ENCODE data around the gene UBE2E2.

Gene UBE2E2

GRCh38 chr3:23193831-23194230 lies 9.3 kb upstream of the UBE2E2 start:
- DNase-seq (ENCODE audit: low read depth in 2 of 2): no peak

GRCh38 chr3:23198801-23199200 lies 4.3 kb upstream of the UBE2E2 start:
- no peak for DNase-seq (ENCODE audit: low read depth in 2 of 2)

- DNase-seq (ENCODE audit: low read depth in 2 of 2): no peak
These were observed 3.5 kb upstream of the UBE2E2 start for GRCh38 chr3:23199649-23200048.

- no peak for DNase-seq (ENCODE audit: low read depth in 2 of 2)
These were observed 1.8 kb upstream of the UBE2E2 start for GRCh38 chr3:23201154-23201838.

- no peak for DNase-seq (ENCODE audit: low read depth in 2 of 2)
These were observed 765 bp upstream of the UBE2E2 start for GRCh38 chr3:23202203-23202920.

- no peak for DNase-seq (ENCODE audit: low read depth in 2 of 2)
These were observed 692 bp downstream of the UBE2E2 start for GRCh38 chr3:23203708-23204330.

- DNase-seq (ENCODE audit: low read depth in 2 of 2): no peak
These were observed 3.2 kb downstream of the UBE2E2 start for GRCh38 chr3:23206366-23206765.

- DNase-seq (ENCODE audit: low read depth in 2 of 2): no peak
These were observed 6.0 kb downstream of the UBE2E2 start for GRCh38 chr3:23209103-23209502.

GRCh38 chr3:23209747-23210487 lies 6.8 kb downstream of the UBE2E2 start:
- DNase-seq (ENCODE audit: low read depth in 2 of 2): no peak

GRCh38 chr3:23213813-23214212 lies 10.7 kb downstream of the UBE2E2 start:
- DNase-seq (ENCODE audit: low read depth in 2 of 2): no peak

- DNase-seq (ENCODE audit: low read depth in 2 of 2): no peak
These were observed 14.9 kb downstream of the UBE2E2 start for GRCh38 chr3:23217872-23218554.

GRCh38 chr3:23219117-23219516 lies 16.0 kb downstream of the UBE2E2 start:
- no peak for DNase-seq (ENCODE audit: low read depth in 2 of 2)

GRCh38 chr3:23219552-23219951 lies 16.4 kb downstream of the UBE2E2 start:
- no peak for DNase-seq (ENCODE audit: low read depth in 2 of 2)

- DNase-seq (ENCODE audit: low read depth in 2 of 2): no peak
These were observed 18.0 kb downstream of the UBE2E2 start for GRCh38 chr3:23221136-23221535.

- no peak for DNase-seq (ENCODE audit: low read depth in 2 of 2)
These were observed 28.9 kb downstream of the UBE2E2 start for GRCh38 chr3:23232016-23232415.

- no peak for DNase-seq (ENCODE audit: low read depth in 2 of 2)
These were observed 29.7 kb downstream of the UBE2E2 start for GRCh38 chr3:23232854-23233253.

- no peak for DNase-seq (ENCODE audit: low read depth in 2 of 2)
These were observed 32.1 kb downstream of the UBE2E2 start for GRCh38 chr3:23235264-23235663.

- DNase-seq (ENCODE audit: low read depth in 2 of 2): no peak
These were observed 33.8 kb downstream of the UBE2E2 start for GRCh38 chr3:23236890-23237289.

- no peak for DNase-seq (ENCODE audit: low read depth in 2 of 2)
These were observed 35.0 kb downstream of the UBE2E2 start for GRCh38 chr3:23238156-23238555.

GRCh38 chr3:23238578-23238977 lies 35.5 kb downstream of the UBE2E2 start:
- DNase-seq (ENCODE audit: low read depth in 2 of 2): no peak

- no peak for DNase-seq (ENCODE audit: low read depth in 2 of 2)
These were observed 36.3 kb downstream of the UBE2E2 start for GRCh38 chr3:23239211-23240068.
